Measurements from ENCODE around the gene STK24. TPM values are rescaled to one million over a fixed set of nuclear protein-coding genes. Genes with fewer than 3 reads are reported as not detected.
A peak's percentile ranks its signal among the peaks of the same experiment; 100 is the strongest.

Gene STK24
- total and polyA plus RNA-seq, 2 of the 8 experiments (the other 6 are each of a cell fraction or from before 2014, with no cell fraction given) = 62.8 to 143 TPM

DNA sequence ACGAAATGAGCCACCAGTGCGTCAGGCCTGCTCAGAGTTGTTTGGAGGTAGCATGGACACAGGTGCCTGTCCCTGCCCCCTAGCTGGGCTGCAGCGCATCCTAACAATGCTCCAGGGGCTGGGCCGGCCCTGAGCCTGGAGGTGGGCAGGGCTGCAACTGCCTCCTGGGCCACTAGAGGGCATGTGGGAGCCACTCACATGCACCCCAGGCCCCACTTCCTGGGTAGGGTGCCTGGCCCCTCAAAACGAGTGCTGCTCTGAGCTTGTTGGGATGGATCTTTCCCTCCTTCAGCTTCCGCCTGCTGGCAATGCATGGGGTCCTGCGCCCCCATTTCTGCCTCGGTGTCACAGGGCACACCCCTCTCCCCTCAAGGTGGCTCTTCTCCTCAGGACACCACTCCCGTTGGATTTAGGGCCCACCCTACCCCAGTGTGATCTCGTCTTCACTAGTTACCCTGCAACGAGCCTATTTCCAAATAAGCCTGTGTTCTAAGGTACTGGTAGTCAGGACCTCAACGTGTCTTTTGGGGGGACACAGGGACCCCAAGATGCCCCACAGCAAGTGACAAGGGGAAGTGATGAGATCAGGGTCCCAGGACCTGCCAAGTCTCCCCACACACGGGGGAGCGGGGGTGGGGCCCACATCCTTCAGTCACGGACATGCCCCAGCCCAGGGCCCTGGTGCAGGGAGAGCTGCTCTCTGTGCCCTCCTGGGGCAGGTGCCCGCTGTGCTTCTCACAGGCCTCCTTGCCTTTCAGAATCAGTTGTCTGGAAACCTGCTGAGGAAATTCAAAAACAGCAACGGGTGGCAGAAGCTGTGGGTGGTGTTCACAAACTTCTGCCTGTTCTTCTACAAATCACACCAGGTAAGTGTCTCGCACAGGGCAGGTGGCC lies 131.3 kb downstream of the STK24 start:
- 49% methylated on average over 18 of the region's 18 CpGs; no CpG with 5 or more reads in 1 of the 2 experiments for WGBS, 2 experiments (ENCODE audit: extremely low coverage in 1 of 2, insufficient coverage in 1 of 2, insufficient read length in 1 of 2, insufficient replicate concordance in 2 of 2, low coverage in 1 of 2, low lambda C conversion rate in 2 of 2, missing lambda C conversion rate in 1 of 2)
- H3K18ac ChIP-seq (ENCODE audit: extremely low read depth, low read length) = no peak overlapping the region
- ChIA-PET CTCF (ENCODE audit: partially characterized antibody) (interaction anchor here (0.5 to 6.7 kb wide), 69 partner anchors 10 to 606 kb away, joined by 3 to 115 read pairs (median 4); no protein-coding TSS in a partner anchor), POLR2A (ENCODE audit: partially characterized antibody) (interaction anchor here (0.9 to 2.9 kb wide), 5 partner anchors 9 to 226 kb away, joined by 3 to 11 read pairs (median 4); partner anchors contain the start of gene STK24)
- H2BK12ac ChIP-seq (ENCODE audit: low read depth, low read length) = no peak overlapping the region
- no peak for FAIRE-seq
- H2AK5ac ChIP-seq (ENCODE audit: low read depth, low read length) = no peak overlapping the region
- H2BK15ac ChIP-seq (ENCODE audit: low read length) = no peak overlapping the region; the same call in 1 of the 2 replicates
- peaks cover 9 to 10% of the 10 kb centered on the region in 2 experiments for H4K20me1 ChIP-seq (replicated peaks in 1 of 2; ENCODE audit: control insufficient read depth in 1 of 2, insufficient read depth in 2 of 2, low read length in 2 of 2)
- no peak overlapping the region for H3K4me2 ChIP-seq (ENCODE audit: insufficient read depth in 1 of 2, low read depth in 2 of 2, low read length in 2 of 2)
- H3K4ac ChIP-seq (replicated peaks; ENCODE audit: insufficient read length, low read depth, low read length) = no peak overlapping the region
- no peak overlapping the region for H4K91ac ChIP-seq (replicated peaks; ENCODE audit: insufficient read length, low read length)
- no peaks in the 10 kb centered on the region for H3K79me2 ChIP-seq (ENCODE audit: control insufficient read depth in 1 of 2, insufficient read depth in 2 of 2, low read length in 2 of 2)
- no peaks in the 10 kb centered on the region for H3K23me2 ChIP-seq (ENCODE audit: low read depth, low read length)
- no peaks in the 10 kb centered on the region for H3K9me3 ChIP-seq (ENCODE audit: insufficient read depth in 2 of 2, low read depth in 1 of 2, low read length in 1 of 2)
- no peak overlapping the region; the same call in 1 of the 2 replicates for H4K8ac ChIP-seq (ENCODE audit: extremely low read depth, insufficient read depth, low read length)
- H3K4me1 ChIP-seq (replicated peaks in 1 of 4; ENCODE audit: control insufficient read depth in 3 of 4, insufficient read depth in 4 of 4, low read length in 3 of 4) = peaks cover under 1 to 16% (median 6%) of the 10 kb centered on the region in 4 experiments; a peak in 6 of 7 replicates
- H2AFZ ChIP-seq (ENCODE audit: low read length) = no peak overlapping the region
- peaks cover 4 to 30% (median 5%) of the 10 kb centered on the region in 4 experiments; a peak in 6 of 8 replicates for H3K36me3 ChIP-seq (ENCODE audit: control insufficient read depth in 2 of 4, insufficient read depth in 4 of 4, low read length in 3 of 4)
- H3K27ac ChIP-seq (ENCODE audit: low read depth, low read length) = no peak overlapping the region
- peak; percentile 64 to 96 for DNase-seq (ENCODE audit: low read depth in 1 of 2, low spot score in 2 of 2)
- no peak overlapping the region for H3K4me3 ChIP-seq (ENCODE audit: extremely low read depth in 1 of 4, insufficient read depth in 2 of 4, low read depth in 3 of 4, low read length in 4 of 4)
- no peak overlapping the region for H3K14ac ChIP-seq (ENCODE audit: insufficient read length)
- H3K27me3 ChIP-seq (replicated peaks in 1 of 4; ENCODE audit: control insufficient read depth in 3 of 4, extremely low read depth in 1 of 4, insufficient read depth in 3 of 4, low read length in 3 of 4) = no peaks in the 10 kb centered on the region
- no peak overlapping the region for H3K23ac ChIP-seq (ENCODE audit: insufficient read length)
- no peak overlapping the region for H2BK20ac ChIP-seq (ENCODE audit: low read length)
- H2BK5ac ChIP-seq (ENCODE audit: low read depth, low read length) = peak overlapping the region; percentile 58; the same call in 1 of the 2 replicates
- H4K5ac ChIP-seq (ENCODE audit: insufficient read length, low read depth, low read length) = no peak overlapping the region
- H2BK120ac ChIP-seq (replicated peaks; ENCODE audit: low read depth, low read length) = no peak overlapping the region
- no peak overlapping the region for H3K56ac ChIP-seq (replicated peaks; ENCODE audit: insufficient read length, low read depth, low read length)
- H3K79me1 ChIP-seq (ENCODE audit: low read depth, low read length) = no peaks in the 10 kb centered on the region; the same call in 1 of the 2 replicates
- H3K9ac ChIP-seq (replicated peaks in 1 of 4; ENCODE audit: extremely low read depth in 1 of 4, low read depth in 3 of 4, low read length in 3 of 4) = no peak overlapping the region
- TF ChIP-seq TBP (IDR thresholded peaks at IDR 0.05; ENCODE audit: low read depth, low read length) = no peak
- no peak for TF ChIP-seq POU5F1 (IDR thresholded peaks at IDR 0.05; ENCODE audit: low read depth, low read length)
- no peak for TF ChIP-seq SIX5 (IDR thresholded peaks at IDR 0.05; ENCODE audit: low read depth, low read length)
- TF ChIP-seq EP300 (IDR thresholded peaks at IDR 0.05; ENCODE audit: borderline replicate concordance in 1 of 2, low read depth in 2 of 2, low read length in 2 of 2) = no peak
- no peak for TF ChIP-seq RBBP5 (IDR thresholded peaks at IDR 0.05; ENCODE audit: borderline replicate concordance, low read depth, low read length)
- no peak for TF ChIP-seq BCL11A (IDR thresholded peaks at IDR 0.05; ENCODE audit: low read depth in 2 of 2, low read length in 2 of 2)
- no peak for TF ChIP-seq RNF2 (IDR thresholded peaks at IDR 0.05; ENCODE audit: borderline replicate concordance, low read depth, low read length, missing control alignments, poor library complexity, severe bottlenecking)
- TF ChIP-seq BRCA1 (IDR thresholded peaks at IDR 0.05; ENCODE audit: low read depth, low read length) = no peak
- TF ChIP-seq, protein P1, sequence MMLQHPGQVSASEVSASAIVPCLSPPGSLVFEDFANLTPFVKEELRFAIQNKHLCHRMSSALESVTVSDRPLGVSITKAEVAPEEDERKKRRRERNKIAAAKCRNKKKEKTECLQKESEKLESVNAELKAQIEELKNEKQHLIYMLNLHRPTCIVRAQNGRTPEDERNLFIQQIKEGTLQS (IDR thresholded peaks at IDR 0.05; ENCODE audit: insufficient read depth, low read depth, low read length) = no peak
